H1 (cell line): Measurements from ENCODE around the gene SMARCAL1. TPM values are rescaled to one million over a fixed set of nuclear protein-coding genes. Genes with fewer than 3 reads are reported as not detected.

Source experiments
- CTCF ChIA-PET: fragments of 300-600 bp; sonication (Branson Sonifier 250); formaldehyde crosslinking; loops from one replicate; lab custom pipeline; 2021; ENCODE audit not compliant: partially characterized antibody; lab: Charles Lee
- POLR2A ChIA-PET: fragments of 300-600 bp; sonication (Branson Sonifier 250); formaldehyde crosslinking; loops from one replicate; lab custom pipeline; 2021; ENCODE audit warnings: inconsistent platforms; ENCODE audit not compliant: partially characterized antibody; lab: Charles Lee
- DNase-seq, 2 experiments: peaks; one replicate each; pipeline versions ENCODE4 v3.0.0 to v3.0.0-alpha.2; 2010 to 2022; ENCODE audit warnings: low spot score in 2 of 2, low read depth in 1 of 2, mixed read lengths in 1 of 2
- FAIRE-seq: peaks from 2 replicates; lab custom pipeline; 2011; peaks lifted over from hg19 to GRCh38; lab: Jason Lieb, UNC
- H2AFZ ChIP-seq: 2 replicates; pipeline ENCODE4 v1.8.1; 2012; ENCODE audit warnings: low read length, inconsistent platforms
- H2AK5ac ChIP-seq: 2 replicates; pipeline ENCODE4 v1.6.1; 2013; ENCODE audit warnings: low read depth, low read length
- H2BK120ac ChIP-seq: replicated peaks from 2 replicates; pipeline ENCODE3; 2013; ENCODE audit warnings: low read depth, low read length, inconsistent platforms
- H2BK12ac ChIP-seq: 2 replicates; pipeline ENCODE4 v1.6.1; 2013; ENCODE audit warnings: low read depth, low read length
- H2BK15ac ChIP-seq: 2 replicates; pipeline ENCODE4 v1.6.1; 2013; ENCODE audit warnings: low read length
- H2BK20ac ChIP-seq: 2 replicates; pipeline ENCODE4 v1.6.1; 2013; ENCODE audit warnings: low read length
- H2BK5ac ChIP-seq: 2 replicates; pipeline ENCODE4 v1.6.1; 2013; ENCODE audit warnings: low read depth, low read length
- H3K14ac ChIP-seq: 2 replicates; pipeline ENCODE4 v1.6.1; 2013; ENCODE audit warnings: inconsistent platforms; ENCODE audit not compliant: insufficient read length
- H3K18ac ChIP-seq: 2 replicates; pipeline ENCODE4 v1.6.1; 2013; ENCODE audit warnings: low read length; ENCODE audit errors: extremely low read depth
- H3K23ac ChIP-seq: 2 replicates; pipeline ENCODE4 v1.6.1; 2013; ENCODE audit warnings: inconsistent platforms; ENCODE audit not compliant: insufficient read length
- H3K23me2 ChIP-seq: 2 replicates; pipeline ENCODE4 v1.6.1; 2013; ENCODE audit warnings: low read depth, low read length
- H3K27ac ChIP-seq: 2 replicates; pipeline ENCODE4 v1.6.1; 2011; ENCODE audit warnings: low read depth, low read length, inconsistent platforms
- H3K27me3 ChIP-seq, 4 experiments: replicated peaks in 1 of 4; 1 replicate in 1 of 4; 2 replicates in 3 of 4; pipeline versions ENCODE4 v1.6.1 to v1.8.1; 2011 to 2013; ENCODE audit warnings: low read length in 3 of 4, mild to moderate bottlenecking in 3 of 4, inconsistent platforms in 2 of 4, mixed read lengths in 2 of 4, moderate library complexity in 1 of 4; ENCODE audit not compliant: control insufficient read depth in 3 of 4, insufficient read depth in 3 of 4; ENCODE audit errors: extremely low read depth in 1 of 4
- H3K36me3 ChIP-seq, 4 experiments: 2 replicates each; pipeline versions ENCODE4 v1.6.1 to v1.8.1; 2011 to 2013; ENCODE audit warnings: mild to moderate bottlenecking in 4 of 4, low read length in 3 of 4, moderate library complexity in 2 of 4, control low read depth in 1 of 4, inconsistent platforms in 1 of 4; ENCODE audit not compliant: insufficient read depth in 4 of 4, control insufficient read depth in 2 of 4
- H3K4ac ChIP-seq: replicated peaks from 2 replicates; pipeline ENCODE3; 2013; ENCODE audit warnings: low read length, low read depth, mixed read lengths, inconsistent platforms; ENCODE audit not compliant: insufficient read length
- H3K4me1 ChIP-seq, 4 experiments: replicated peaks in 1 of 4; 1 replicate in 1 of 4; 2 replicates in 3 of 4; pipeline versions ENCODE4 v1.6.1 to v1.8.1; 2011 to 2013; ENCODE audit warnings: low read length in 3 of 4, inconsistent platforms in 2 of 4, mixed read lengths in 1 of 4; ENCODE audit not compliant: insufficient read depth in 4 of 4, control insufficient read depth in 3 of 4
- H3K4me2 ChIP-seq, 2 experiments: 2 replicates each; pipeline versions ENCODE4 v1.6.1 to v1.8.1; 2011 to 2013; ENCODE audit warnings: low read depth in 2 of 2, low read length in 2 of 2, control low read depth in 1 of 2, inconsistent platforms in 1 of 2, mild to moderate bottlenecking in 1 of 2; ENCODE audit not compliant: insufficient read depth in 1 of 2
- H3K4me3 ChIP-seq, 4 experiments: fragments of 200-600, 300-600 bp in 1 of 4; sonication (generic), shearing (Covaris generic), sonication (Bioruptor Twin) in 1 of 4; 2 replicates each; pipeline versions ENCODE4 v1.5.1 to v1.8.1; 2011 to 2016; ENCODE audit warnings: low read length in 4 of 4, low read depth in 3 of 4, control low read depth in 2 of 4, inconsistent platforms in 2 of 4, mild to moderate bottlenecking in 2 of 4, mixed read lengths in 1 of 4, moderate library complexity in 1 of 4; ENCODE audit not compliant: insufficient read depth in 2 of 4; ENCODE audit errors: extremely low read depth in 1 of 4
- H3K56ac ChIP-seq: replicated peaks from 2 replicates; pipeline ENCODE3; 2013; ENCODE audit warnings: low read depth, mild to moderate bottlenecking, mixed read lengths, low read length, inconsistent platforms; ENCODE audit not compliant: insufficient read length
- H3K79me1 ChIP-seq: 2 replicates; pipeline ENCODE4 v1.6.1; 2013; ENCODE audit warnings: low read depth, low read length, control low read depth
- H3K79me2 ChIP-seq, 2 experiments: 2 replicates each; pipeline versions ENCODE4 v1.6.1 to v1.8.1; 2012 to 2013; ENCODE audit warnings: low read length in 2 of 2, mild to moderate bottlenecking in 2 of 2, inconsistent platforms in 1 of 2; ENCODE audit not compliant: insufficient read depth in 2 of 2, control insufficient read depth in 1 of 2
- H3K9ac ChIP-seq, 4 experiments: replicated peaks in 1 of 4; 1 replicate in 1 of 4; 2 replicates in 3 of 4; pipeline versions ENCODE4 v1.6.1 to v1.8.1; 2011 to 2013; ENCODE audit warnings: low read depth in 3 of 4, low read length in 3 of 4, control low read depth in 2 of 4, mild to moderate bottlenecking in 2 of 4, moderate library complexity in 2 of 4, inconsistent platforms in 1 of 4; ENCODE audit errors: extremely low read depth in 1 of 4
- H3K9me3 ChIP-seq, 2 experiments: 2 replicates each; pipeline versions ENCODE4 v1.6.1 to v1.8.1; 2012 to 2013; ENCODE audit warnings: mild to moderate bottlenecking in 2 of 2, moderate library complexity in 2 of 2, control low read depth in 1 of 2, inconsistent platforms in 1 of 2, low read depth in 1 of 2, low read length in 1 of 2, mixed read lengths in 1 of 2; ENCODE audit not compliant: insufficient read depth in 2 of 2
- H4K20me1 ChIP-seq, 2 experiments: replicated peaks in 1 of 2; 2 replicates each; pipeline versions ENCODE3 to v1.8.1; 2011 to 2013; ENCODE audit warnings: inconsistent platforms in 2 of 2, low read length in 2 of 2, mild to moderate bottlenecking in 1 of 2; ENCODE audit not compliant: insufficient read depth in 2 of 2, control insufficient read depth in 1 of 2
- H4K5ac ChIP-seq: 2 replicates; pipeline ENCODE4 v1.6.1; 2013; ENCODE audit warnings: low read length, low read depth, mixed read lengths, inconsistent platforms; ENCODE audit not compliant: insufficient read length
- H4K8ac ChIP-seq: 2 replicates; pipeline ENCODE4 v1.8.0; 2013; ENCODE audit warnings: mild to moderate bottlenecking, moderate library complexity, low read length, inconsistent platforms; ENCODE audit not compliant: insufficient read depth; ENCODE audit errors: extremely low read depth
- H4K91ac ChIP-seq: replicated peaks from 2 replicates; pipeline ENCODE3; 2013; ENCODE audit warnings: low read length, mixed read lengths, inconsistent platforms; ENCODE audit not compliant: insufficient read length
- CEBPB ChIP-seq: IDR thresholded peaks from 2 replicates; pipeline ENCODE4 v1.6.1; 2012; ENCODE audit warnings: low read depth, low read length
- KDM1A ChIP-seq: fragments of 200-600, 300-600 bp; sonication (generic); IDR thresholded peaks from 2 replicates; pipeline ENCODE4 v1.7.1; 2016; ENCODE audit warnings: mild to moderate bottlenecking, low read length, borderline replicate concordance
- POU5F1 ChIP-seq: IDR thresholded peaks from 2 replicates; pipeline ENCODE4 v1.6.1; 2011; ENCODE audit warnings: low read depth, mild to moderate bottlenecking, low read length, moderate library complexity
- RNF2 ChIP-seq: fragments of 200-900, 300-1000 bp; sonication (generic); IDR thresholded peaks from 2 replicates; pipeline ENCODE4 v1.7.1; 2016; ENCODE audit warnings: borderline replicate concordance, low read depth, mild to moderate bottlenecking, antibody characterized with exemption, low read length; ENCODE audit not compliant: poor library complexity, severe bottlenecking; ENCODE audit errors: missing control alignments
- WGBS, 2 experiments: shearing (Covaris generic) in 1 of 2; methylation state at CpG; one replicate each; pipeline versions ENCODE4 v1.1.6 to v1.1.7; 2013 to 2015; ENCODE audit warnings: low lambda C conversion rate in 2 of 2, mixed read lengths in 2 of 2, inconsistent platforms in 1 of 2, low coverage in 1 of 2, missing lambda C conversion rate in 1 of 2; ENCODE audit not compliant: insufficient replicate concordance in 2 of 2, insufficient coverage in 1 of 2, insufficient read length in 1 of 2; ENCODE audit errors: extremely low coverage in 1 of 2, missing lambda C conversion rate in 1 of 2; 5-methylcytosine and 5-hydroxymethylcytosine counted together
- polyA plus RNA-seq, 7 experiments: library from polyadenylated mRNA; depleted of rRNA in 3 of 7; stranded (reverse) in 5 of 7; unstranded in 2 of 7; fragments of >200 nt in 5 of 7; fragments of 200-250 nt in 2 of 7; gene quantifications; 1 replicate in 5 of 7; 2 replicates in 1 of 7; 4 replicates in 1 of 7; pipeline versions ENCODE4 v1.2.1 to v1.2.3, GENCODE V29; 2011 to 2013; ENCODE audit warnings: missing spikeins in 2 of 7, mixed read lengths in 2 of 7
- total RNA-seq: library from RNA; stranded (reverse); fragmentation: NEBNext Ultra II Directional; extraction: Animal tissue kit (Norgen Biotek cat#: 25700); gene quantifications from 2 replicates; pipeline ENCODE4 v1.2.1, GENCODE V29; 2021
- TF ChIP-seq, protein P1 (sequence below): IDR thresholded peaks from 2 replicates; pipeline ENCODE4 v1.6.1; 2011; ENCODE audit warnings: low read depth, mild to moderate bottlenecking, low read length; ENCODE audit not compliant: insufficient read depth

SMARCAL1 gene
- total and polyA plus RNA-seq, 2 of the 8 experiments (the other 6 are each of a cell fraction or from before 2014, with no cell fraction given), result 17.6 to 17.9 TPM

DNA sequence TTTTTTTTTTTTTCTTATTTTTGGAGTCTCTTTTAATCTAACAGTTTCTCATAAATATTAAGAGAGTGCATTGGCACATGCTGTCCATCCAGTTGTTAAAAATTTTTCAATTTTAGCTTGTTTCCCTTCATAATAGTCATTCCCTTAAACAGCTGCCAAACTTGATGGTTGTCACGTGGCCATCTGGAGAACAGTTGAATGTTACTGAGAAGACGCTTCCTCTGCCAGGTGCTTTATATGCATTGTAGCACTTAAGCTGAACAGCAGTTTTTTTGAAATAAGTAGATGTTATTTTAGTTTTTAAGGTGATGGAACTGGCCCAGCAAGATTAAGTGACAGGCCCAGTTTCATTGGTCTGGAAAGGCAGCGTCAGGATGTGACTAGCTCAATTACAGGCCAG lies 3.3 kb downstream of the SMARCAL1 start:
- Histone ChIP-seq H3K18ac (no peak overlapping the region), H2AFZ (no peak overlapping the region), H3K27me3 (no peaks in the 10 kb centered on the region), H3K4me2 (no peak overlapping the region), H3K79me1 (no peaks in the 10 kb centered on the region; the same call in 1 of the 2 replicates), H4K8ac (no peak overlapping the region), H3K4me1 (peaks cover 0 to 3% (median 0%) of the 10 kb centered on the region in 4 experiments; a peak in 1 of 7 replicates), H3K79me2 (no peaks in the 10 kb centered on the region), H3K4ac (no peak overlapping the region), H4K91ac (no peak overlapping the region), H3K4me3 (no peak overlapping the region), H2BK20ac (no peak overlapping the region), H3K36me3 (peaks cover 0 to 9% (median 3%) of the 10 kb centered on the region in 4 experiments; a peak in 3 of 8 replicates), H2BK120ac (no peak overlapping the region), H3K23ac (no peak overlapping the region), H2AK5ac (no peak overlapping the region), H3K14ac (no peak overlapping the region), H2BK15ac (no peak overlapping the region), H4K20me1 (no peaks in the 10 kb centered on the region), H3K56ac (no peak overlapping the region), H4K5ac (no peak overlapping the region), H2BK12ac (no peak overlapping the region), H3K9me3 (no peaks in the 10 kb centered on the region), H2BK5ac (no peak overlapping the region), H3K23me2 (peaks cover 2% of the 10 kb centered on the region; the same call in 1 of the 2 replicates), H3K9ac (no peak overlapping the region), H3K27ac (no peak overlapping the region)
- DNase-seq (no peak), FAIRE-seq (no peak)
- 90% methylated on average over 3 of the region's 3 CpGs; no CpG with 5 or more reads in 1 of the 2 experiments for WGBS, 2 experiments
- no peak for TF ChIP-seq POU5F1
- TF ChIP-seq KDM1A, result no peak
- TF ChIP-seq RNF2, result no peak
- no peak for TF ChIP-seq CEBPB
- TF ChIP-seq, protein P1, sequence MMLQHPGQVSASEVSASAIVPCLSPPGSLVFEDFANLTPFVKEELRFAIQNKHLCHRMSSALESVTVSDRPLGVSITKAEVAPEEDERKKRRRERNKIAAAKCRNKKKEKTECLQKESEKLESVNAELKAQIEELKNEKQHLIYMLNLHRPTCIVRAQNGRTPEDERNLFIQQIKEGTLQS, result no peak
- CTCF ChIA-PET, result interaction anchor here (1.6 to 7.5 kb wide), 3 partner anchors 11 to 192 kb away, joined by 5 to 69 read pairs (median 7); no protein-coding TSS in a partner anchor
- POLR2A ChIA-PET, result interaction anchor here (1.2 to 1.3 kb wide), 2 partner anchors 10 to 43 kb away, joined by 3 to 4 read pairs; partner anchors contain the start of gene MARCHF4
